ENCODE results near the gene PLEKHA4. TPM values are rescaled to one million over a fixed set of nuclear protein-coding genes. Genes with fewer than 3 reads are reported as not detected.
A peak's percentile ranks its signal among the peaks of the same experiment; 100 is the strongest.
"Not testable (repeated sequence)": the region's sequence is repeated elsewhere in the genome, so short reads cannot be mapped to it uniquely, and the experiment has no call there.

Gene PLEKHA4
- total and polyA plus RNA-seq, 9 donors, result 18.3 to 96.5 (median 51.5) TPM

DNA sequence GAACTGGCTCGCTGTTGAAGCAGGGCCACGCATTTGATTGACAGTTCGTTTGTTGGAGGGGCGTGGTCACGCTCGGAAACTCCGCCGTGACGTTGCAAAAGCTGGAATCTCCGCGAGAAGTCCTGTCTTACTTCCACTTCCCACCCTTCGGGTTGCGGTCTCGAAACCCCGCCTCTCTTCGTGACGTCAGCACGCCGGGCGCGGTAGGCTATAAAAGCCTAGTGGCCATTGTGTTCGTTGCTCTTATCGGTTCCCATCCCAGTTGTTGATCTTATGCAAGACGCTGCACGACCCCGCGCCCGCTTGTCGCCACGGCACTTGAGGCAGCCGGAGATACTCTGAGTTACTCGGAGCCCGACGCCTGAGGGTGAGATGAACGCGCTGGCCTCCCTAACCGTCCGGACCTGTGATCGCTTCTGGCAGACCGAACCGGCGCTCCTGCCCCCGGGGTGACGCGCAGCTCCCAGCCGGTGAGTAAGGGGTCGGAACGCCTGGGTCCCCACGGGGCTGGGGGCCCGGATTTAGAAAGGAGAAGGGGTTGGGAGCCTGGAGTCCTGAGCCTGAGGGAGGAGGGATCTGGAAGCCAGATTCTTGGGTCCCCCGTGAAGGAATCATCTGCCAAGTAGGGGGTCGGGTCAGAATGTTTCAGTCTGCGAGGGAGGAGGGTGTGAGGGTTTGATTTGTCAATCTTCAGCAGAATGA is 3.9 kb upstream of the PLEKHA4 start, which contains the start of gene PPP1R15A:
Gene PPP1R15A (plus strand): TSS at position 240 of the 702 bp plus-strand sequence. CDS start 813 bp downstream, outside the sequence.
- DNase-seq, result peak; percentile 98 to 100 (median 99)
- peak within 1 kb of the TSS; percentile 99 for H3K27ac ChIP-seq
- intact Hi-C loops (cut with DNase I), result loop anchor here in 2 of 4 donors (2.0 to 10.0 kb wide), 2 partner anchors 28 to 92 kb away; partner anchors contain the start of genes FTL (in 1 of the 2) and NUCB1 (in 1 of the 2)
- 0 to 1% (median 0%) methylated on average over 53 of the region's 53 CpGs for WGBS, 3 donors
- no peaks in the 10 kb centered on the region for H3K9me3 ChIP-seq
- peak within 1 kb of the TSS; percentile 97 for H3K4me3 ChIP-seq
- TF ChIP-seq POLR2A (IDR thresholded peaks at IDR 0.05) (peak; percentile 100), EP300 (IDR thresholded peaks at IDR 0.05) (peak; percentile 75)
- TF ChIP-seq, protein P1, sequence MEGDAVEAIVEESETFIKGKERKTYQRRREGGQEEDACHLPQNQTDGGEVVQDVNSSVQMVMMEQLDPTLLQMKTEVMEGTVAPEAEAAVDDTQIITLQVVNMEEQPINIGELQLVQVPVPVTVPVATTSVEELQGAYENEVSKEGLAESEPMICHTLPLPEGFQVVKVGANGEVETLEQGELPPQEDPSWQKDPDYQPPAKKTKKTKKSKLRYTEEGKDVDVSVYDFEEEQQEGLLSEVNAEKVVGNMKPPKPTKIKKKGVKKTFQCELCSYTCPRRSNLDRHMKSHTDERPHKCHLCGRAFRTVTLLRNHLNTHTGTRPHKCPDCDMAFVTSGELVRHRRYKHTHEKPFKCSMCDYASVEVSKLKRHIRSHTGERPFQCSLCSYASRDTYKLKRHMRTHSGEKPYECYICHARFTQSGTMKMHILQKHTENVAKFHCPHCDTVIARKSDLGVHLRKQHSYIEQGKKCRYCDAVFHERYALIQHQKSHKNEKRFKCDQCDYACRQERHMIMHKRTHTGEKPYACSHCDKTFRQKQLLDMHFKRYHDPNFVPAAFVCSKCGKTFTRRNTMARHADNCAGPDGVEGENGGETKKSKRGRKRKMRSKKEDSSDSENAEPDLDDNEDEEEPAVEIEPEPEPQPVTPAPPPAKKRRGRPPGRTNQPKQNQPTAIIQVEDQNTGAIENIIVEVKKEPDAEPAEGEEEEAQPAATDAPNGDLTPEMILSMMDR (IDR thresholded peaks at IDR 0.05), result peak in 2 of 3 donors; percentile 67 to 90
- no peaks in the 10 kb centered on the region for H3K27me3 ChIP-seq
- H3K4me1 ChIP-seq (ENCODE audit: insufficient read depth), result peaks cover 17% of the 10 kb centered on the region
- H3K36me3 ChIP-seq, result no peaks in the 10 kb centered on the region

DNA sequence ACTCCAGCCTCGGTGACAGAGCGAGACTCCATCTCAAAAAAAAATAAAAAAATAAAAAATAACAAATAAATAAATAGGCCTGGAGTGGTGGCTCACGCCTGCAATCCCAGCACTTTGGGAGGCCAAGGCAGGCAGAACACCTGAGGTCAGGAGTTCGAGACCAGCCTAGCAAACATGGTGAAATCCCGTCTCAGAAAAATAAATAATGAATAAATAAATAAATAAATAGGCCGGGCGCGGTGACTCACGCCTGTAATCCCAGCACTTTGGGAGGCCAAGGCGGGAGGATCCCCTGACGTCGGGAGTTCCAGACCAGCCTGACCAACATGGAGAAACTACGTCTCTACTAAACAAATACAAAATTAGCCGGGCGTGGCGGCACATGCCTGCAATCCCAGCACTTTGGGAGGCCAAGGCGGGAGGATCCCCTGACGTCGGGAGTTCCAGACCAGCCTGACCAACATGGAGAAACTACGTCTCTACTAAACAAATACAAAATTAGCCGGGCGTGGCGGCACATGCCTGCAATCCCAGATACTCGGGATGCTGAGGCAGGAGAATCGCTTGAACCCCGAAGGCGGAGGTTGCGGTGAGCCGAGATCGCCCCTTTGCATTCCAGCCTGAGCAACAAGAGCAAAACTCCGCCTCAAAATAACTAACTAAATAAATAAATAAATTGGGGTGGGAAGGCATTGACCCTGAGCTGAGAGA is 3.2 kb upstream of the PLEKHA4 start:
- H3K36me3 ChIP-seq, H3K9me3 ChIP-seq, H3K27me3 ChIP-seq: not testable (repeated sequence)
- Histone ChIP-seq H3K4me3 (peak overlapping the region; percentile 97), H3K4me1 (ENCODE audit: insufficient read depth) (peaks cover 20% of the 10 kb centered on the region), H3K27ac (peak overlapping the region; percentile 83 to 99)
- WGBS, 3 donors, result 63 to 81% (median 68%) methylated on average over 31 of the region's 31 CpGs
- peak in 2 of 5 donors; percentile 51 to 56 for DNase-seq
- intact Hi-C loops (cut with DNase I), result loop anchor here in 2 of 4 donors (2.0 to 10.0 kb wide), 2 partner anchors 29 to 93 kb away; partner anchors contain the start of genes FTL (in 1 of the 2) and NUCB1 (in 1 of the 2)

DNA sequence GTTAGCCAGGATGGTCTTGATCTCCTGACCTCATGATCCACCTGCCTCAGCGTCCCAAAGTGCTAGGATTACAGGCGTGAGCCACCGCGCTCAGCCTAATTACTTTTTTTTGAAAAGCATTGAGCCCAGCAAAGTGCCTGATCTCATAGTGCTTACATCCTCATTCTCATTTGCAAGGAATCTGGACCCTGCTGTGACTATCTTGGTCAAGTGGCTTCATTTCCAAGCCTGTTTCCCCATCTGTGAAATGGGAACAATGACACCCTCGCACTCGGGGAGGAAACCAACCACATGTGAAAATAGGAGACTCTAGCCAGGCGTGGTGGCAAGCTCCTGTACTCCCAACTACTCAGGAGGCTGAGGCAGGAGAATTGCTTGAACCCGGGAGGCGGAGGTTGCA is 1.6 kb upstream of the PLEKHA4 start:
- peaks cover 16% of the 10 kb centered on the region for H3K4me1 ChIP-seq (ENCODE audit: insufficient read depth)
- TF ChIP-seq, protein P1 (IDR thresholded peaks at IDR 0.05), result no peak
- TF ChIP-seq POLR2A (IDR thresholded peaks at IDR 0.05) (no peak), EP300 (IDR thresholded peaks at IDR 0.05) (no peak)
- WGBS, 3 donors, result 95 to 97% (median 96%) methylated on average over 9 of the region's 9 CpGs
- no peak overlapping the region for H3K4me3 ChIP-seq
- no peak overlapping the region for H3K27ac ChIP-seq
- intact Hi-C loops (cut with DNase I), result loop anchor here in 1 of 4 donors (10.0 kb wide), 1 partner anchor 95 kb away; the partner anchor contains the start of gene FTL
- no peak for DNase-seq
- no peaks in the 10 kb centered on the region for H3K36me3 ChIP-seq
- no peaks in the 10 kb centered on the region for H3K9me3 ChIP-seq
- no peaks in the 10 kb centered on the region for H3K27me3 ChIP-seq

DNA sequence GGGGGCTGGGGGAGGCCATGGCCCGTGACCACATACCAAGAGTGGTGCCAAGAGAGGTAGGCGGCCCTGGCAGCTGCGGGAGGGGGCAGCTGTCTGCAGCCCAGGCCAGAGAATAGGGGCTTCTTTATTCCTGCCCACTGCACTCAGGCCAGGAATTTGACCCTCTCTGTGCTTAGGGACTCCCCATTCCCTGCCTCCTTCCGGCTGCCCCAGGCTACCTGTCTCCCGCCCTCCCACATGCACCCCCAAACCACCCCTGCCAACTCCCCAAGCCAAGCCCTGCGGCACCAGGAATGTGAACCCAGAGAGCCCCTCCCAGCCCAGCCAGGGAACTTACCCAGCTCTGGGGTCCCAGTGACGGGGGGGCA is 687 bp downstream of the PLEKHA4 start:
- peaks cover 12% of the 10 kb centered on the region for H3K4me1 ChIP-seq (ENCODE audit: insufficient read depth)
- TF ChIP-seq POLR2A (IDR thresholded peaks at IDR 0.05), result no peak
- TF ChIP-seq EP300 (IDR thresholded peaks at IDR 0.05), result no peak
- TF ChIP-seq, protein P1 (IDR thresholded peaks at IDR 0.05), result no peak
- H3K9me3 ChIP-seq, result no peaks in the 10 kb centered on the region
- H3K36me3 ChIP-seq, result no peaks in the 10 kb centered on the region
- no peaks in the 10 kb centered on the region for H3K27me3 ChIP-seq
- peak overlapping the region; percentile 35 for H3K4me3 ChIP-seq
- DNase-seq, result peak in 4 of 5 donors; percentile 45 to 59 (median 56)
- intact Hi-C loops (cut with DNase I), result no loop called here
- 4 to 10% (median 7%) methylated on average over 7 of the region's 7 CpGs for WGBS, 3 donors
- peak overlapping the region; percentile 74 to 90 for H3K27ac ChIP-seq

Data from ovary (tissue), 9 donors.